NCI-H1694 (cell line): ENCODE measurements around the gene TPSAB1.
"Not testable (repeated sequence)": the region's sequence is repeated elsewhere in the genome, so short reads cannot be mapped to it uniquely, and the experiment has no call there.

Experiments used
- DNase-seq: peaks from one replicate; lab custom pipeline; 2025; lab: John Stamatoyannopoulos, UW

TPSAB1 gene

DNA sequence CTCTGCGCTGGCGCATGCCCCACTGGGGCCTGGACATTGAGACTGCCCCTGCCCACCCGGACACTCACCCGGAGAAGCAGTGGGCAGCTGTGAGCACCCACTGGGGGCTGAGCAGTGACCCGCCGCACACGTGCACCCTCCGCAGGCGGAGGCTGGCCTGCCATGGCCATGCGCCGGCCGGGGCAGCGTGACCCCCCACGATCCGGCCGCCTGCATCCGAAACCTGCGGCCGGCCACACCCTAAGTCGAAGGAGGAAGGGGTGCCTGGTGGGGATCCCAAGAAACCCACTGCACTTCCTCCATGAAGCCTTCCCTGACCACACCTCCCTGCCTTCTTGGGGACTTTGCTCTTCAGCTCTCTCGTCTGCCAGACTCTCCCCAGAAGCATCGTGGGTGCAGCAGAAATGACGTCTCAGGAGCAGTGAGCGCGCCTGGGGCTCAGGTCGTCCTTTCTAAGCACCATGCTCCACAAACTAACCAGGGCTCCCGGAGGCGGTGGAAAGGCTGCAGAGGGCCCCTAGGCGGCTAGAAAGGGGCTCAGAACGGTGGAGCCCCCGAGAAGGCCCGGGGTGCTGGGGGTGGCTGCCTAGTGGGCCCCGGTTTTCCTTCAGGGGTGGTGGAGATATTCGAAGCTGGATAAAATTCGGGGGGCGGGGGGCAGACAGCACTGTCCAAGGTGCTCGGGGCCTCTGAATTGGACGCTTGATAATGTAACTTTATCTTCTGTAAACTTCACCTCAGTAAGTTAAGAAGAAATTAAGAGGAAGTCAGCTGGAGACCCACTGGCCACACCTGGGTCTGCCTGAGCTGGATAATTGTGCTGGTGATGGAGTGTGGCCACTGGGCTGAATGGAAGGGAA is 16.9 kb upstream of the TPSAB1 start:
- no peak for DNase-seq

DNA sequence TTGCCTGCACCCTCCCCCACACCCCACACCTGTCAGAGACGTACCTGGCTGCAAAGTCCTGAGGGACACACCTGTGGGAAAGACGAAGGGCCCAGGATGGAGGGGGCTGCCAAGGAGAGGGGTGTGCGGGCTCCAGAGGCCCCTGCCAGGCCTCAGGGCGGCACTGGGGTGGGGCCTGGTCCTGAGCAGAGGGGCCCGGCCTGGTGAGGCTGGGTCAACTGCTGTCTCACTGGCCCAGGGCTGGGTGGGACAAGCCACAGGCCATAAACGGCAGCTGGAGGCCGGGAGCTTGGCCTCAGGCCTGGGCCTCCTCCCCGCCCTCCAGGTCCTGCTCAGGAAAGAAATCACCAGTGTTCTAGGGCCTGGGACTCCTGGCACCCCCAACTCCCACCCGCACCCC is 15.9 kb upstream of the TPSAB1 start:
- DNase-seq, result no peak

DNA sequence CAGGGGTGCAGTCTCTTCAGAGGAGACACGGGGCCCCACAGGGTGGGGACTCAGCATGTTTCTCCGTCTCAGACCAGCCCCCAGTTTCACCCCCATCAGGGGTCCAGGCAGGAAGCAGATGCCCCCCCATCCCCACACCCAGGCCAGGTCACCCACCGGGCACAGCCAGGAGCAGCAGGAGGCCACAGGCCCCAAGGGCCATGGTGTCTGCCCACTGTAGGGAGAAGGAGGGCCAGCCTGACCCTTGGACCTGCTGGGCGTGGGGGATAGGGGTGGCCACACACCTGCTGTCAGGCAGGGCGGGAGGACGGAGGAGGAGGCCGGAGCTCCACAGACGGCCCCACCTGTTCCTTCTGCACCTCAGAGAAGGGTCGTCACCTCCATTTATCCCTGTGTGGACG is 15.5 kb upstream of the TPSAB1 start, which contains the start of gene TPSG1:
TPSG1 (minus strand) TSS at position 218 of the 401 bp plus-strand sequence; CDS start at position 202, 16 bp downstream.
- no peak for DNase-seq

DNA sequence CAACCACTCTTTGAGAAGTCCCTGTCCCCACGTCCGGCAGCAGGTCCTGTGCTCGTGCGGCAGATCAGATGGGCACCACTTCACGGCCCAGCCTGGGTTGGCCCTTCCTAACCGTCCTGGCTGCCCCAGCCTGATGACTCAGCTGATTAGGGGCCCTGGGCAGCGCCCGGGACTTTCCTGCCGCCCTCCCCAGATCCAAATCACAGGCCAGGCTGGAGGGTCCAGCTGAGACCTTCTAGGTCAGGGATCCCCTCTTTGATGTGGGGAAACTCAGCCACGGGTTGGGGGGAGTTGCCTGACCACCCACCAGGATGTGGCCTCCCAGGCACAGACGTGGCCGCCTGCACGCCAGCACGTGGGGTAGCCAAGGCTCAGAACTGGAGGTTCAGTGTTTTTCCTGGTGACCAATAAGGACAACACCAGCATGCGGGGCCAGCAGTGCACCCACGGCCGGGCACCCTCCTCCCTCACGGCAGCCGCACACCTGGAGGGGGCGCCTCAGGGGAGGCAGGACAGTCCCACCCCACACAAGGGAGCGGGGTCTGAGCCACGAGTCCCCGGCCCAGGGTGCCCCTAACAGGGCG is 14.7 kb upstream of the TPSAB1 start:
- not testable (repeated sequence) for DNase-seq

DNA sequence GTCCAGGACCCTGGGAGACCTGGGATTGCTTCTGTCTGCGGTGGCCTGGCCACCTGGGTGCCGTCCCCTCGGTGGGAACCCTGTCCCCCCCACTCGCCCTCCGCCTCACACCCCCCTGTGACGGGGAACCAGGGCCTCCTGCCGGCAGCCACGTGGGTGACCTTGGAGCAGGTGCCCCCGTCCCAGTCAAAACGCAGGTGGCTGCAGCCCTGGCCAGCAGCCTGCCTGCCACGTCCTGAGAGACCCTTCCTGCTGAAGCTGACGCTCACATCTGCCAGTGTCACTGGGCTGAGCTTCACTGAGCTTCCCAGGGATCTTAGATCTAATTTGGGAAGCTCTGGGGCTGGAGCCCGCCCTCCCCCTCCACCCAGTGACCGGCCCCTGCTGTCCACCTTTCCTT is 13.8 kb upstream of the TPSAB1 start:
- DNase-seq, result not testable (repeated sequence)

GRCh38 chr16:1228227-1228626 is 12.3 kb upstream of the TPSAB1 start:
- not testable (repeated sequence) for DNase-seq

DNA sequence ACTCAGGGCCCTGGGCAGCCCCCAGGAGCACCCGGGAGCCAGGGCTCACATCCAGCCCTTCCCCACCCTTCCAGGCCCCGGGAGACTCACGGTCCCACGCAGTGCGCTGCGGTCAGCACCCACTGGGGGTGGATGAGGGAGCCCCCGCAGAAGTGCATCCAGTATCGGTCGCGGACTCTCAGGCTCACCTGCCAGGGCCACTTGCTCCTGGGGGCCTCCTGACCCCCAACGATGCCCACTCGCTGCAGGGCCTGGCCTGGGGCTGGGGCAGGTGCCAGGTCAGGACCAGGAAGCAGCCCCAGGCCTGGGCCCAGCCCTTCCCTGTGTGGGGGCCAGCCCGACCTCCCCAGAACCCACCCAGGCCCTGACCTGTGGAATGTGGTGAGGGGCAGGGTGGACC is 11.0 kb upstream of the TPSAB1 start:
- DNase-seq, result not testable (repeated sequence)

DNA sequence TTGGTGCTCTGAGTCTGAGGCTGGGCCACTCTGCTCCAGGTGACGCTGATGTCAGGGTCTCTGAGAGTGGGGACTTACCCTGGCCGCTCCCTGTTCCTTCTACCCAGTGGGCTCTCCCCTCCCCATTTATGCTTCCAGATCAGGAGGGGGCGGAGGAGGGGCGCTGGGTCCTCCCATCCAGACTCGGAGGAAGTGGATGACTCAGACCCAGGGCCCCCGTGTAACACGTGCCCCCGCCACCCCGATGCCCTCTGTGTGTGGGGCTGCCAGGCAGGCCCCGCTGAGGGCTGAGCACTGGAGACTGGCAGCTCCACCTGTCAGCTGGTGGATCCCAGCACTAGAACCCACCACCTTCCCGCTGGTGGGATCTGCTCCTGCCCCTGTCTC is 10.4 kb upstream of the TPSAB1 start, which contains the start of gene TPSB2:
TPSB2 (minus strand) TSS at position 101 of the 387 bp plus-strand sequence. CDS start 233 bp downstream, outside the sequence.
- not testable (repeated sequence) for DNase-seq

GRCh38 chr16:1230471-1231212 is 9.9 kb upstream of the TPSAB1 start:
- DNase-seq, result not testable (repeated sequence)

- not testable (repeated sequence) for DNase-seq
Measured at GRCh38 chr16:1231301-1231700, 9.2 kb upstream of the TPSAB1 start.

DNA sequence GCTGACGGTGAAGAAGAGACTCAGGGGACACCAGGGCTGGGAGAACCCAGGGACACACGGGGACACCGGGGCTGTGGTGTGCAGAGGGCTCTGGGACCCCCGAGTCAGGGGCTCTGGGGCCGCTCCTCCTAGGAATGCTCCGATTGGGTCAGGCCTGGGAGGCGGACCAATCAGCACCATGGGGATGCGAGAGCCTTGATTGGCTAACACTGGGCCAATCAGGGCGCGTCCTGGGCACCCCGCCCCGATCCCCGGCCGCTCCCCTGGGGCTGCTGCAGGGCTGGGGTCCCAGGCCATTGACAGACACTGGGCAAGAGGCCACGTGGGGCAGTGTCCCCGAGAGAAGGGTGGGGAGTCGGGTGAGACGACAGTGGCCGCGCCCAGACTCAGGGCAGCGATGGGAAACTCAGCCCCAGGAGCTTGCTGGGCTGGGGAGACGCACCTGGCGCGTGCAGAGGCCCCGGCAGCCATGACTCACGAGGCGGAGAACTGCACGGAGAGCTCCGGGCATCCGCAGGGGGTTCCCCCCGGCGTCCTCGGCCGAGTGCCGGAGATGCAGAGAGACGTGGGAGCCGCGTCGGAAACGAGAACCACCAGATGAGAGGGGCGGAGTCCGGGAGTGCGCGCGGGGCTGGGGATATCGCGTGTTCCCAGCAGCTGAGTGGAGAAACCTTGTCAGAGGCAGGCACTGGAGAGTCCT is 8.3 kb upstream of the TPSAB1 start:
- not testable (repeated sequence) for DNase-seq

DNA sequence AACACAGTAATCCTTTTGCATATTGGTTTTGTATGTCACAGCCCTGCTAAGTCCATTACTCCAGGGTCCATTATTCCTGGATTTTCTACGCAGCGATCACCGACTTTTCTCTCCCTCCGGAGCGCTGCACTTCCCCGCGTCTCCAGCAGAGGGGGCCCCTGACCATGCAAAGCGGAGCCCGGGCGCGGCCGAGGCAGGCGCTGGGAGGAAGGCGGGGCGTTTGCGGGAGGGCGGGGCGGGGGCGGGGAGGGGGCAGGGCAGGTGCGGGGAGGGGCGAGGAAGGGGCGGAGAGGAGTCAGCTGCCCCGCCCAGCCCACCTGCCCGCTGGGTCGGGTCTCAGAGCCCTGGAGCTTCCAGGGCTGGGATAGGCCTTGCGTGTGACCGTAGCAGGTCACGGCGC is 3.8 kb upstream of the TPSAB1 start:
- not testable (repeated sequence) for DNase-seq

- no peak for DNase-seq
Measured at GRCh38 chr16:1237990-1238389, 2.5 kb upstream of the TPSAB1 start.

DNA sequence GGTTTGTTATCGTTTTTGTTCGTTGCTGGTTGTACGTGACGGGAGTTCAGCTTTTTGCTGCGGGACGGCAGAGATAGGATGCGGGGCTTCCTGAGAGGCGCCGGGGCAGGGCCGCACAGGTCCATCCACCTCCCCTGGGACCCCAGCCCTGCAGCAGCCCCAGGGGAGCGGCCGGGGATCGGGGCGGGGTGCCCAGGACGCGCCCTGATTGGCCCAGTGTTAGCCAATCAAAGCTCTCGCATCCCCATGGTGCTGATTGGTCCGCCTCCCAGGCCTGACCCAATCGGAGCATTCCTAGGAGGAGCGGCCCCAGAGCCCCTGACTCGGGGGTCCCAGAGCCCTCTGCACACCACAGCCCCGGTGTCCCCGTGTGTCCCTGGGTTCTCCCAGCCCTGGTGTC is 1.6 kb upstream of the TPSAB1 start:
- not testable (repeated sequence) for DNase-seq

DNA sequence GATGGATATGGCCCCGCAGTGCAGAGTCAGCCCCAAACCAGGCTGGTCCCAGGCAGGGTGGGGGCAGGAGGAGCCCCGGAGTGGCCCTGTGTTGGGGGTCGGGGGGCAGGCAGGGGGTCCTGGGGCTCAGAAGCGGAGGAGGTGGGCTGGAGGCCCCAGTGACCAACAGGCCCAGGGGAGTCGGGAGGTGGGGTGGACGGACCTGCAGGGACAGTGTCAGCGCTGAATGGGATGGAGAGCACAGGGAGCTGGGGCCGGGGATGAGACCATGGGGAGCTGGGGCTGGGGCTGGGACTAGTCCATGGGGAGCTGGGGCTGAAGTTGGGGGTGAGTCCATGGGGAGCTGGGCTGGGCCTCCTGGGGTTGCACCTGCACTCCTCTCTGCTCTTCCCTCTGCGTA is 930 bp upstream of the TPSAB1 start:
- DNase-seq, result not testable (repeated sequence)

GRCh38 chr16:1241081-1241480 is 576 bp downstream of the TPSAB1 start:
- not testable (repeated sequence) for DNase-seq

- not testable (repeated sequence) for DNase-seq
Measured at GRCh38 chr16:1243363-1243762, 2.9 kb downstream of the TPSAB1 start.

DNA sequence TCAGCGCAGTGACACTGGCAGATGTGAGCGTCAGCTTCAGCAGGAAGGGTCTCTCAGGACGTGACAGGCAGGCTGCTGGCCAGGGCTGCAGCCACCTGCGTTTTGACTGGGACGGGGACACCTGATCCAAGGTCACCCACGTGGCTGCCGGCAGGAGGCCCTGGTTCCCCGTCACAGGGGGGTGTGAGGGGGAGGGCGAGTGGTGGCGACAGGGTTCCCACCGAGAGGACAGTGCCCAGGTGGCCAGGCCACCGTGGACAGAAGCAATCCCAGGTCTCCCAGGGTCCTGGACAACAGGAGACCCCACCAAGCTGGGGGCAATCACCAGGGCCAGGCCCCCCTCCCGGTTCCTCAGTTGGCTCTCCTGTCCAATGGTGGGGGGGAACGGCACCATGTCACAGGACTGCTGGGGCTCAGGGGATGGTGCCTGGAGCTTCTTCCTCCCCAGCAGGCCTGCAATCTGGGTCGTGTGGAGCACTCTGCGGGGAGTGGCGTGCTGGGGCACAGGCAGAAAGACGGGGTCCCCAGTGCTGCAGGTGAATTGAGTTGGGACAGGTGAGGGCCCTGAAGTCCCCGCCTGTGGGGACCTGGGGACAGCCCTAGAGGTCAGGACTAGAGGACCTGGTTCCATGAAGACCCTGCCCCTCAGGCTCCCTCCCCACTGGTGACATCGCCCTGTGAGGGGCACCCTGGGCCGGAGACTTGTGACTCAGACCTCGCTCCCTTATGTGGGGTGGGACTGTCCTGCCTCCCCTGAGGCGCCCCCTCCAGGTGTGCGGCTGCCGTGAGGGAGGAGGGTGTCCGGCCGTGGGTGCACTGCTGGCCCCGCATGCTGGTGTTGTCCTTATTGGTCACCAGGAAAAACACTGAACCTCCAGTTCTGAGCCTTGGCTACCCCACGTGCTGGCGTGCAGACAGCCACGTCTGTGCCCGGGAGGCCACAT is 3.7 kb downstream of the TPSAB1 start:
- not testable (repeated sequence) for DNase-seq

DNA sequence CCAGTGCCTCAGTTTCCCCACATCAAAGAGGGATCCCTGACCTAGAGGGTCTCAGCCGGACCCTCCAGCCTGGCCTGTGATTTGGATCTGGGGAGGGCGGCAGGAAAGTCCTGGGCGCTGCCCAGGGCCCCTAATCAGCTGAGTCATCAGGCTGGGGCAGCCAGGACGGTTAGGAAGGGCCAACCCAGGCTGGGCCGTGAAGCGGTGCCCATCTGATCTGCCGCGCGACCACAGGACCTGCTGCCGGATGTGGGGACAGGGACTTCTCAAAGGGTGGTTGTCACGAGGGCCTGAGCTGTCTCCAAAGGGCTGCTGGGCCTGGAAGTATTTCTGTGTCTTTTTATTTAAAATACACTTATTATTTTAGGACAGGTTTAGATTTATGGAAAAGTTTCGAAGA is 4.4 kb downstream of the TPSAB1 start:
- DNase-seq, result no peak

DNA sequence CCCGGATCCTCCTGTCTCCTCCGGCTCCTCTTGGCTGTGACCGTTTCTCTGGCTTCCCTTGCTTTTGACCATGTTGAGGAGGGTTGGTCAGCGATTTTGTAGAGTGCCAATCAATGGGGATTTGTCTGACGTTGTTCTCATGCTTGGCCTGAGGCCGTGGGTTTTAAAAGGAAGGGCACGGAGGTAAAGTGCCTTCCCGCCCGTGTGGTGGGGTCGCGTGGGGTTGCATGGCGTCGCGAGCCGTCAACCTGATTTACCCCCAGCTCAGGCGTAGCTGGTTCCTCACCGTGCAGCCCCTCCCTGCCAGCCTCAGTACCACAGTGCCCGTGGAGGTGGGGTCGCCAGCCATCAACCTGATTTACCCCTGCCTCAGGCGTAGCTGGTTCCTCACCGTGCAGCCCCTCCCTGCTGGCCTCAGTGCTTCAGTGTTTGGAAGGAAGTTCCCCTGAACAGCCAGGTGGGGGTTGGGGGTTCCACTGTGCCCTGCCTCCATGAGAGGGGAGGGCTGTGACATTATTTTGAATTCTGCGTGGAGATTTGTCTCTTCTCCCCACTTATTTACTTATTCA is 5.0 kb downstream of the TPSAB1 start:
- no peak for DNase-seq
